ENCODE data around the gene OR8B3.
"Not testable (repeated sequence)": the region's sequence is repeated elsewhere in the genome, so short reads cannot be mapped to it uniquely, and the experiment has no call there.

DNA sequence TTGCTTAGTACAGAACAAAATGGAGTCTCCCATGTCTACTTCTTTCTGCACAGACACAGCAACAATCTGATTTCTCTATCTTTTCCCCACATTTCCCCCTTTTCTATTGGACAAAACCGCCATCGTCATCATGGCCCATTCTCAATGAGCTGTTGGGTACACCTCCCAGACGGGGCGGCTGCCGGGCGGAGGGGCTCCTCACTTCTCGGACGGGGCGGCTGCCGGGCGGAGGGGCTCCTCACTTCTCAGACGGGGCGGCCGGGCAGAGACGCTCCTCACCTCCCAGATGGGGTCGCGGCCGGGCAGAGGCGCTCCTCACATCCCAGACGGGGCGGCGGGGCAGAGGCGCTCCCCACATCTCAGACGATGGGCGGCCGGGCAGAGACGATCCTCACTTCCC is 4.4 kb upstream of the OR8B3 start:
- TF ChIP-seq, protein P1, sequence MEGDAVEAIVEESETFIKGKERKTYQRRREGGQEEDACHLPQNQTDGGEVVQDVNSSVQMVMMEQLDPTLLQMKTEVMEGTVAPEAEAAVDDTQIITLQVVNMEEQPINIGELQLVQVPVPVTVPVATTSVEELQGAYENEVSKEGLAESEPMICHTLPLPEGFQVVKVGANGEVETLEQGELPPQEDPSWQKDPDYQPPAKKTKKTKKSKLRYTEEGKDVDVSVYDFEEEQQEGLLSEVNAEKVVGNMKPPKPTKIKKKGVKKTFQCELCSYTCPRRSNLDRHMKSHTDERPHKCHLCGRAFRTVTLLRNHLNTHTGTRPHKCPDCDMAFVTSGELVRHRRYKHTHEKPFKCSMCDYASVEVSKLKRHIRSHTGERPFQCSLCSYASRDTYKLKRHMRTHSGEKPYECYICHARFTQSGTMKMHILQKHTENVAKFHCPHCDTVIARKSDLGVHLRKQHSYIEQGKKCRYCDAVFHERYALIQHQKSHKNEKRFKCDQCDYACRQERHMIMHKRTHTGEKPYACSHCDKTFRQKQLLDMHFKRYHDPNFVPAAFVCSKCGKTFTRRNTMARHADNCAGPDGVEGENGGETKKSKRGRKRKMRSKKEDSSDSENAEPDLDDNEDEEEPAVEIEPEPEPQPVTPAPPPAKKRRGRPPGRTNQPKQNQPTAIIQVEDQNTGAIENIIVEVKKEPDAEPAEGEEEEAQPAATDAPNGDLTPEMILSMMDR (IDR thresholded peaks at IDR 0.05), result not testable (repeated sequence)
- not testable (repeated sequence) for TF ChIP-seq POLR2A (IDR thresholded peaks at IDR 0.05)

All from breast epithelium (tissue), 3 donors.